Endothelial cell of umbilical vein (primary cell): ENCODE results near the gene TM9SF3.

Experiments used
- CTCF ChIP-seq, 2 donors: IDR thresholded peaks; 1 replicate in 1 of 2; 2 replicates in 1 of 2; pipeline ENCODE4 v1.5.1; 2011; ENCODE audit warnings: low read length in 2 of 2, mild to moderate bottlenecking in 2 of 2, moderate library complexity in 2 of 2, control low read depth in 1 of 2, inconsistent platforms in 1 of 2, low read depth in 1 of 2; ENCODE audit not compliant: insufficient read depth in 1 of 2; ENCODE audit errors: extremely low read depth in 1 of 2
- GATA2 ChIP-seq: IDR thresholded peaks from 2 replicates; pipeline ENCODE4 v1.7.0; 2011; ENCODE audit warnings: low read depth, mild to moderate bottlenecking, moderate library complexity, mixed read lengths, low read length; ENCODE audit not compliant: insufficient read length, insufficient read depth
- POLR2A ChIP-seq: IDR thresholded peaks from 2 replicates; pipeline ENCODE4 v1.6.1; 2012; ENCODE audit warnings: low read depth, mild to moderate bottlenecking, control low read depth, low read length
- POLR2AphosphoS5 ChIP-seq: IDR thresholded peaks from 2 replicates; pipeline ENCODE4 v1.6.1; 2012; ENCODE audit warnings: low read depth, mild to moderate bottlenecking, control low read depth, low read length, moderate library complexity; ENCODE audit not compliant: insufficient read depth

GRCh38 chr10:96560966-96561887 is 25.6 kb downstream of the TM9SF3 start:
- TF ChIP-seq POLR2AphosphoS5 (no peak), CTCF (IDR thresholded peaks at IDR 0.05; ENCODE audit: extremely low read depth in 1 of 2, insufficient read depth in 1 of 2, low read depth in 1 of 2, low read length in 2 of 2) (no peak), POLR2A (no peak), GATA2 (no peak)
